ENCODE measurements around the gene GPR15LG. TPM values are rescaled to one million over a fixed set of nuclear protein-coding genes. Genes with fewer than 3 reads are reported as not detected.

GPR15LG gene
- total and polyA plus RNA-seq, 2 donors (not counting 3 experiments of a cell fraction or from before 2014, with no cell fraction given), result not detected

DNA sequence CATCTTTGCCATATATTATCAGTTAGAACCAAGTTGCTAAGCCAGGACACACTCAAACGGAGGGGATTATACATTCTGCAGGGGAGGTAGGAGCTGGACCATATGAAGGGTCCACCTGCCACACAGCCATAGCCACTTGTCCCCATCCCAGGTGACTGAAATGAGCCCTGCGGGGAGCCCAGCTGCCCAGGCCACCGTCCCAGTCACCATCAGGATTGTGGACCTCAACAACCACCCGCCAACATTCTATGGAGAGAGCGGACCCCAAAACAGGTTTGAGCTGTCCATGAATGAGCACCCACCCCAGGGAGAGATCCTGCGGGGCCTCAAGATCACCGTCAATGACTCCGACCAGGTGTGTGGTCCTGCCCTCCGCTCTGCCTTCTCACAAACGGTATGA is 34.4 kb downstream of the GPR15LG start:
- Histone ChIP-seq H3K79me2 (ENCODE audit: control insufficient read depth, insufficient read depth, low read length) (no peaks in the 10 kb centered on the region), H3K4me3 (replicated peaks in 1 of 3; ENCODE audit: insufficient read depth in 1 of 3, low read depth in 1 of 3, low read length in 3 of 3) (no peak overlapping the region), H2AFZ (ENCODE audit: low read depth, low read length) (no peak overlapping the region), H3K4me1 (ENCODE audit: control insufficient read depth, extremely low read depth, insufficient read depth, low read length) (no peaks in the 10 kb centered on the region), H3K27me3 (ENCODE audit: control insufficient read depth in 2 of 2, insufficient read depth in 2 of 2, low read length in 2 of 2) (no peaks in the 10 kb centered on the region), H3K9me3 (replicated peaks; ENCODE audit: control insufficient read depth, insufficient read depth, low read length) (no peaks in the 10 kb centered on the region), H4K20me1 (replicated peaks; ENCODE audit: control insufficient read depth, extremely low read depth, insufficient read depth, low read length) (no peaks in the 10 kb centered on the region), H3K4me2 (ENCODE audit: insufficient read depth, low read length) (no peak overlapping the region), H3K27ac (ENCODE audit: insufficient read depth, low read depth, low read length) (no peak overlapping the region), H3K36me3 (ENCODE audit: control insufficient read depth in 2 of 2, extremely low read depth in 1 of 2, insufficient read depth in 2 of 2, low read length in 2 of 2) (no peaks in the 10 kb centered on the region), H3K9me1 (replicated peaks; ENCODE audit: control insufficient read depth, extremely low read depth, insufficient read depth, low read length) (no peaks in the 10 kb centered on the region), H3K9ac (replicated peaks; ENCODE audit: extremely low read depth, insufficient read depth, low read length) (no peak overlapping the region)
- intact Hi-C loops (cut with micrococcal nuclease), result no loop called here
- TF ChIP-seq FOS (IDR thresholded peaks at IDR 0.05; ENCODE audit: borderline replicate concordance, insufficient read depth, low read length), result no peak
- TF ChIP-seq, protein P1, sequence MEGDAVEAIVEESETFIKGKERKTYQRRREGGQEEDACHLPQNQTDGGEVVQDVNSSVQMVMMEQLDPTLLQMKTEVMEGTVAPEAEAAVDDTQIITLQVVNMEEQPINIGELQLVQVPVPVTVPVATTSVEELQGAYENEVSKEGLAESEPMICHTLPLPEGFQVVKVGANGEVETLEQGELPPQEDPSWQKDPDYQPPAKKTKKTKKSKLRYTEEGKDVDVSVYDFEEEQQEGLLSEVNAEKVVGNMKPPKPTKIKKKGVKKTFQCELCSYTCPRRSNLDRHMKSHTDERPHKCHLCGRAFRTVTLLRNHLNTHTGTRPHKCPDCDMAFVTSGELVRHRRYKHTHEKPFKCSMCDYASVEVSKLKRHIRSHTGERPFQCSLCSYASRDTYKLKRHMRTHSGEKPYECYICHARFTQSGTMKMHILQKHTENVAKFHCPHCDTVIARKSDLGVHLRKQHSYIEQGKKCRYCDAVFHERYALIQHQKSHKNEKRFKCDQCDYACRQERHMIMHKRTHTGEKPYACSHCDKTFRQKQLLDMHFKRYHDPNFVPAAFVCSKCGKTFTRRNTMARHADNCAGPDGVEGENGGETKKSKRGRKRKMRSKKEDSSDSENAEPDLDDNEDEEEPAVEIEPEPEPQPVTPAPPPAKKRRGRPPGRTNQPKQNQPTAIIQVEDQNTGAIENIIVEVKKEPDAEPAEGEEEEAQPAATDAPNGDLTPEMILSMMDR (IDR thresholded peaks at IDR 0.05; ENCODE audit: extremely low read depth in 1 of 2, insufficient read depth in 1 of 2, low read depth in 1 of 2, low read length in 2 of 2), result no peak
- TF ChIP-seq POLR2A (IDR thresholded peaks at IDR 0.05; ENCODE audit: low read depth, low read length), result no peak
- TF ChIP-seq JUN (IDR thresholded peaks at IDR 0.05; ENCODE audit: borderline replicate concordance, insufficient read depth, insufficient read length, low read depth), result no peak
- no peak for TF ChIP-seq GATA2 (IDR thresholded peaks at IDR 0.05; ENCODE audit: insufficient read depth, insufficient read length, low read depth, low read length)
- no peak for TF ChIP-seq EZH2 (IDR thresholded peaks at IDR 0.05; ENCODE audit: borderline replicate concordance, low read depth, low read length, severe bottlenecking)
- no peak for TF ChIP-seq POLR2AphosphoS5 (IDR thresholded peaks at IDR 0.05; ENCODE audit: insufficient read depth, low read depth, low read length)
- no peak for TF ChIP-seq MYC (IDR thresholded peaks at IDR 0.05; ENCODE audit: low read depth, low read length)
- TF ChIP-seq, protein P2, sequence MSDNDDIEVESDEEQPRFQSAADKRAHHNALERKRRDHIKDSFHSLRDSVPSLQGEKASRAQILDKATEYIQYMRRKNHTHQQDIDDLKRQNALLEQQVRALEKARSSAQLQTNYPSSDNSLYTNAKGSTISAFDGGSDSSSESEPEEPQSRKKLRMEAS (IDR thresholded peaks at IDR 0.05; ENCODE audit: insufficient read depth, insufficient read length), result no peak
- ChIA-PET POLR2A (no interaction called here), CTCF (interaction anchor here (1.1 to 1.3 kb wide), 2 partner anchors 60 to 329 kb away, joined by 3 to 5 read pairs; no protein-coding TSS in a partner anchor)
- dilution Hi-C loops (cut with MboI; ENCODE audit: extremely low pct_ligation_motif_present, low sequenced_read_pairs), result no loop called here
- no peak for FAIRE-seq
- DNase-seq (ENCODE audit: low read depth, low spot score), result no peak
- BruUV-seq (replicated peaks), result no TSS peak

Data from endothelial cell of umbilical vein (primary cell).